OCI-M2 (cell line): ENCODE measurements around the gene CAPN1.

Experiments
- DNase-seq: peaks from one replicate; lab custom pipeline; 2025; ENCODE audit not compliant: unreplicated experiment; lab: John Stamatoyannopoulos, UW

CAPN1 gene

GRCh38 chr11:65189191-65189590 lies 7.5 kb downstream of the CAPN1 start:
- DNase-seq = no peak

- DNase-seq = no peak
Observed at GRCh38 chr11:65194564-65194963, 12.8 kb downstream of the CAPN1 start.

GRCh38 chr11:65204143-65204542 lies 22.4 kb downstream of the CAPN1 start:
- DNase-seq = no peak

- no peak for DNase-seq
Observed at GRCh38 chr11:65204646-65205601, 23.2 kb downstream of the CAPN1 start.

GRCh38 chr11:65205602-65205967 lies 23.9 kb downstream of the CAPN1 start:
- DNase-seq = no peak

- no peak for DNase-seq
Observed at GRCh38 chr11:65206441-65206841, 24.7 kb downstream of the CAPN1 start.

- DNase-seq = no peak
Observed at GRCh38 chr11:65206901-65207300, 25.2 kb downstream of the CAPN1 start.

- DNase-seq = no peak
Observed at GRCh38 chr11:65207918-65208784, 26.4 kb downstream of the CAPN1 start.

- DNase-seq = no peak
Observed at GRCh38 chr11:65208785-65209710, 27.3 kb downstream of the CAPN1 start.

- no peak for DNase-seq
Observed at GRCh38 chr11:65209711-65210360, 28.1 kb downstream of the CAPN1 start.

GRCh38 chr11:65210361-65210731 lies 28.6 kb downstream of the CAPN1 start:
- no peak for DNase-seq

GRCh38 chr11:65210748-65211147 lies 29.0 kb downstream of the CAPN1 start:
- DNase-seq = no peak

GRCh38 chr11:65211293-65212105 lies 29.8 kb downstream of the CAPN1 start:
- DNase-seq = no peak

GRCh38 chr11:65212226-65212801 lies 30.6 kb downstream of the CAPN1 start:
- no peak for DNase-seq

GRCh38 chr11:65213322-65214211 lies 31.8 kb downstream of the CAPN1 start:
- no peak for DNase-seq

GRCh38 chr11:65214212-65214845 lies 32.6 kb downstream of the CAPN1 start:
- no peak for DNase-seq

- no peak for DNase-seq
Observed at GRCh38 chr11:65215441-65216076, 33.8 kb downstream of the CAPN1 start.
